IMR-90 (cell line): Measurements from ENCODE around the gene GPR171. TPM values are rescaled to one million over a fixed set of nuclear protein-coding genes. Genes with fewer than 3 reads are reported as not detected.

Source experiments
- ATAC-seq: fragments of 200-7000 bp; cut with Tn5 transposase; 2 replicates; pipeline ENCODE4 v1.9.1; 2020; ENCODE audit warnings: low read depth, mild to moderate bottlenecking, moderate library complexity
- BruUV-seq: library from RNA; stranded (reverse); fragments of 400-500 nt; replicated peaks from 2 replicates; lab custom pipeline; 2021; lab: Mats Ljungman, UMichigan
- CTCF ChIA-PET: fragments of 300-600 bp; formaldehyde crosslinking; extraction: SDS; loops from one replicate; lab custom pipeline; 2021; ENCODE audit warnings: antibody characterized with exemption; lab: Yijun Ruan, JAX
- POLR2A ChIA-PET: fragments of 300-600 bp; sonication (Branson Sonifier 250); formaldehyde crosslinking; loops from one replicate; lab custom pipeline; 2022; ENCODE audit warnings: antibody characterized with exemption; ENCODE audit not compliant: unreplicated experiment; lab: Charles Lee
- DNase-seq: peaks from one replicate; pipeline ENCODE4 v3.0.0; 2013
- H2AFZ ChIP-seq: replicated peaks from 2 replicates; pipeline ENCODE3; 2013; ENCODE audit warnings: low read length, mild to moderate bottlenecking; ENCODE audit not compliant: poor library complexity
- H2AK5ac ChIP-seq: 2 replicates; pipeline ENCODE4 v1.6.1; 2013; ENCODE audit warnings: low read depth, low read length, inconsistent platforms
- H2AK9ac ChIP-seq: replicated peaks from 2 replicates; pipeline ENCODE3; 2013; ENCODE audit warnings: mild to moderate bottlenecking, low read depth, low read length, moderate library complexity; ENCODE audit not compliant: poor library complexity
- H2BK120ac ChIP-seq: 2 replicates; pipeline ENCODE4 v1.6.1; 2013; ENCODE audit warnings: low read depth, low read length, inconsistent platforms
- H2BK15ac ChIP-seq: 3 replicates; pipeline ENCODE4 v1.6.1; 2013; ENCODE audit warnings: low read depth, low read length, inconsistent platforms
- H2BK20ac ChIP-seq: 2 replicates; pipeline ENCODE4 v1.6.1; 2013; ENCODE audit warnings: low read depth, mild to moderate bottlenecking, inconsistent platforms, low read length, moderate library complexity
- H2BK5ac ChIP-seq: 2 replicates; pipeline ENCODE4 v1.6.1; 2013; ENCODE audit warnings: mild to moderate bottlenecking, low read depth, low read length, inconsistent platforms; ENCODE audit not compliant: poor library complexity, severe bottlenecking
- H3K14ac ChIP-seq: replicated peaks from 2 replicates; pipeline ENCODE4 v1.6.1; 2013; ENCODE audit warnings: low read depth, low read length, inconsistent platforms
- H3K18ac ChIP-seq: 2 replicates; pipeline ENCODE4 v1.6.1; 2013; ENCODE audit warnings: low read depth, low read length, control low read depth
- H3K23ac ChIP-seq: 2 replicates; pipeline ENCODE4 v1.6.1; 2013; ENCODE audit warnings: low read depth, low read length, inconsistent platforms
- H3K27ac ChIP-seq: 2 replicates; pipeline ENCODE4 v1.5.1; 2013; ENCODE audit warnings: mild to moderate bottlenecking, control low read depth, low read length; ENCODE audit not compliant: insufficient read depth
- H3K27me3 ChIP-seq: 2 replicates; pipeline ENCODE4 v1.6.1; 2013; ENCODE audit warnings: low read length; ENCODE audit not compliant: control insufficient read depth, insufficient read depth
- H3K36me3 ChIP-seq: 2 replicates; pipeline ENCODE4 v1.6.1; 2013; ENCODE audit warnings: low read length, mixed read lengths; ENCODE audit not compliant: control insufficient read depth, insufficient read depth
- H3K4ac ChIP-seq: 2 replicates; pipeline ENCODE4 v1.6.1; 2013; ENCODE audit warnings: low read depth, low read length, inconsistent platforms
- H3K4me1 ChIP-seq: 2 replicates; pipeline ENCODE4 v1.6.1; 2013; ENCODE audit warnings: low read length, mixed read lengths; ENCODE audit not compliant: control insufficient read depth, insufficient read depth
- H3K4me2 ChIP-seq: 2 replicates; pipeline ENCODE4 v1.6.1; 2013; ENCODE audit warnings: low read depth, mild to moderate bottlenecking, control low read depth, low read length, moderate library complexity
- H3K4me3 ChIP-seq: 2 replicates; pipeline ENCODE4 v1.5.1; 2013; ENCODE audit warnings: low read depth, mild to moderate bottlenecking, control low read depth, low read length, moderate library complexity; ENCODE audit not compliant: insufficient read depth
- H3K56ac ChIP-seq: 2 replicates; pipeline ENCODE4 v1.6.1; 2013; ENCODE audit warnings: low read length, inconsistent platforms; ENCODE audit not compliant: insufficient read depth; ENCODE audit errors: extremely low read depth
- H3K79me1 ChIP-seq, 2 experiments: 2 replicates each; pipeline ENCODE4 v1.6.1; 2013; ENCODE audit warnings: low read length in 2 of 2, inconsistent platforms in 1 of 2, low read depth in 1 of 2
- H3K9ac ChIP-seq: 2 replicates; pipeline ENCODE4 v1.6.1; 2013; ENCODE audit warnings: low read depth, low read length, control low read depth
- H3K9me1 ChIP-seq: 2 replicates; pipeline ENCODE4 v1.6.1; 2013; ENCODE audit warnings: low read length, inconsistent platforms; ENCODE audit not compliant: insufficient read depth
- H3K9me3 ChIP-seq: 2 replicates; pipeline ENCODE4 v1.6.1; 2013; ENCODE audit warnings: low read length; ENCODE audit not compliant: control insufficient read depth, insufficient read depth
- H4K20me1 ChIP-seq: 2 replicates; pipeline ENCODE4 v1.6.1; 2013; ENCODE audit warnings: low read length, inconsistent platforms; ENCODE audit not compliant: insufficient read depth
- H4K5ac ChIP-seq: 2 replicates; pipeline ENCODE4 v1.6.1; 2013; ENCODE audit warnings: mild to moderate bottlenecking, low read depth, low read length, control low read depth
- H4K8ac ChIP-seq, 2 experiments: 2 replicates each; pipeline ENCODE4 v1.6.1; 2013; ENCODE audit warnings: low read depth in 2 of 2, low read length in 2 of 2, control low read depth in 1 of 2, inconsistent platforms in 1 of 2
- H4K91ac ChIP-seq: 2 replicates; pipeline ENCODE4 v1.6.1; 2013; ENCODE audit warnings: low read depth, low read length, inconsistent platforms; ENCODE audit not compliant: insufficient read depth
- ELK1 ChIP-seq: fragments of 150-350 bp; IDR thresholded peaks from 2 replicates; pipeline ENCODE4 v1.6.1; 2016; ENCODE audit warnings: low read depth, mild to moderate bottlenecking, low read length, moderate library complexity, borderline replicate concordance
- MAFK ChIP-seq: IDR thresholded peaks from 2 replicates; pipeline ENCODE4 v1.6.1; 2012; ENCODE audit warnings: low read depth, low read length, improper control_type of control experiment
- POLR2A ChIP-seq: IDR thresholded peaks from 2 replicates; pipeline ENCODE4 v1.6.1; 2012; ENCODE audit warnings: mild to moderate bottlenecking, low read depth, low read length
- RAD21 ChIP-seq: IDR thresholded peaks from 2 replicates; pipeline ENCODE4 v1.6.1; 2012; ENCODE audit warnings: low read length, improper control_type of control experiment
- USF2 ChIP-seq: fragments of 150-350 bp; IDR thresholded peaks from 2 replicates; pipeline ENCODE4 v1.6.1; 2017; ENCODE audit warnings: mild to moderate bottlenecking, antibody characterized with exemption, low read length, low read depth
- WGBS, 2 experiments: methylation state at CpG; one replicate each; pipeline versions ENCODE4 v1.1.5 to v1.1.7; 2013; ENCODE audit warnings: missing lambda C conversion rate in 2 of 2; ENCODE audit not compliant: insufficient read length in 1 of 2; ENCODE audit errors: extremely low coverage in 2 of 2; 5-methylcytosine and 5-hydroxymethylcytosine counted together
- dilution Hi-C: fragments of 300-500 bp; cut with HindIII; formaldehyde crosslinking; loops from one replicate; pipeline ENCODE4 v1.14.3; 2018; ENCODE audit warnings: low sequenced_read_pairs; ENCODE audit not compliant: unreplicated experiment
- in situ Hi-C: fragments of 300-500 bp; cut with MboI; formaldehyde crosslinking; loops from 3 replicates; pipeline ENCODE4 v1.14.3; 2019; ENCODE audit warnings: low sequenced_read_pairs, inconsistent platforms, mixed read lengths
- intact Hi-C: fragments of 100-400 bp; cut with micrococcal nuclease; formaldehyde crosslinking; loops from 2 replicates; pipeline ENCODE4 v1.10.0; 2022
- polyA plus RNA-seq, 3 experiments: library from polyadenylated mRNA; depleted of rRNA; stranded (reverse); fragments of >200 nt; gene quantifications; 2 replicates each; pipeline ENCODE4 v1.2.3, GENCODE V29; 2012; ENCODE audit warnings: low replicate concordance in 1 of 3
- total RNA-seq: library from RNA; depleted of rRNA; stranded (reverse); fragments of >200 nt; gene quantifications from 2 replicates; pipeline ENCODE4 v1.2.3, GENCODE V29; 2012

Gene GPR171
- total and polyA plus RNA-seq, 2 of the 4 experiments (the other 2 are of a cell fraction): not detected

GRCh38 chr3:151165226-151165625 is 37.8 kb downstream of the GPR171 start:
- Histone ChIP-seq H3K9ac (no peak overlapping the region), H4K20me1 (no peaks in the 10 kb centered on the region), H2BK5ac (no peak overlapping the region), H2BK15ac (no peak overlapping the region), H2AFZ (no peak overlapping the region), H4K8ac (no peak overlapping the region), H3K14ac (no peak overlapping the region), H3K79me1 (no peaks in the 10 kb centered on the region), H3K4me3 (no peak overlapping the region), H4K91ac (no peak overlapping the region), H3K56ac (no peak overlapping the region), H3K18ac (no peak overlapping the region), H2AK9ac (no peak overlapping the region), H3K9me1 (no peaks in the 10 kb centered on the region), H2AK5ac (no peak overlapping the region), H3K36me3 (no peaks in the 10 kb centered on the region), H3K4me1 (no peaks in the 10 kb centered on the region), H2BK20ac (no peak overlapping the region), H2BK120ac (no peak overlapping the region), H3K4me2 (no peak overlapping the region), H3K4ac (no peak overlapping the region), H3K27me3 (peaks cover 1% of the 10 kb centered on the region; the same call in 1 of the 2 replicates), H4K5ac (no peak overlapping the region), H3K9me3 (no peaks in the 10 kb centered on the region), H3K27ac (no peak overlapping the region), H3K23ac (no peak overlapping the region)
- dilution Hi-C loops (no loop called here), intact Hi-C loops (loop anchor here (10.0 kb wide), 1 partner anchor 270 kb away; no protein-coding TSS in a partner anchor), in situ Hi-C loops (loop anchor here (5.0 kb wide), 2 partner anchors 62 to 112 kb away; partner anchors contain the start of gene P2RY14)
- TF ChIP-seq USF2 (no peak), POLR2A (no peak), MAFK (no peak), ELK1 (no peak), RAD21 (no peak)
- CTCF ChIA-PET: no interaction called here
- POLR2A ChIA-PET: no interaction called here
- ATAC-seq (no peak), DNase-seq (no peak)
- WGBS, 2 experiments: no CpG with 5 or more reads among the region's 7 CpGs
- no TSS peak for BruUV-seq
